ENCODE measurements around the gene PARD3. TPM values are rescaled to one million over a fixed set of nuclear protein-coding genes. Genes with fewer than 3 reads are reported as not detected.

Gene PARD3
- total RNA-seq, 1 donor, result 42.1 TPM

DNA sequence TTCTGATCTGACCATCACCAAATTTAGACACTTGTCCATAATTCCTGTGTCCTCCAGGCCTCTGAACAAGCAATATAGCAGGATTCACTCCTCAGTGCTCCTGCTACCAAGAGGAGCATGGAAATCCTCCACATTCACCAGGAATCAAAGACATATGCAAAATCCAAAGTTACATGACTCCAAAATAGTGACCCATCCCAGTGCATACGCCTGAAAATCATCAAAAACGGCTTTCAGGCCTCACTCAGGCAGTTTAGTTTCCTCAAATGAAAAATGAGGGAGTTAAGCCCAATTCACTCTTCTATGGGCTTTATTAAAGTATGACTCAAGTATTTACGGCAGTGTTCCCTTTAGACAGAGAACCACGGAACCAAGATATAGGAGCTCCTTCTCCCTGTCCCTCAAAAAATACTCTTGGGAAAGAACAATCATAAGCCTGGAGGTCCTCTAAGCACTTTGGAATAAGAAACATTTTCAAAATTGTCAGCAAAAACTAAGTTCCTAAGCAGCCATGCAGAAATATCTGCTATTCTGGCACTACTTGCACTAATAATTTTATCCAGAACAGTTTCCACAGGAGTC, 240.7 kb downstream of the PARD3 start:
- H3K4me3 ChIP-seq (ENCODE audit: low read depth, low read length), result no peak overlapping the region
- TF ChIP-seq, protein P1, sequence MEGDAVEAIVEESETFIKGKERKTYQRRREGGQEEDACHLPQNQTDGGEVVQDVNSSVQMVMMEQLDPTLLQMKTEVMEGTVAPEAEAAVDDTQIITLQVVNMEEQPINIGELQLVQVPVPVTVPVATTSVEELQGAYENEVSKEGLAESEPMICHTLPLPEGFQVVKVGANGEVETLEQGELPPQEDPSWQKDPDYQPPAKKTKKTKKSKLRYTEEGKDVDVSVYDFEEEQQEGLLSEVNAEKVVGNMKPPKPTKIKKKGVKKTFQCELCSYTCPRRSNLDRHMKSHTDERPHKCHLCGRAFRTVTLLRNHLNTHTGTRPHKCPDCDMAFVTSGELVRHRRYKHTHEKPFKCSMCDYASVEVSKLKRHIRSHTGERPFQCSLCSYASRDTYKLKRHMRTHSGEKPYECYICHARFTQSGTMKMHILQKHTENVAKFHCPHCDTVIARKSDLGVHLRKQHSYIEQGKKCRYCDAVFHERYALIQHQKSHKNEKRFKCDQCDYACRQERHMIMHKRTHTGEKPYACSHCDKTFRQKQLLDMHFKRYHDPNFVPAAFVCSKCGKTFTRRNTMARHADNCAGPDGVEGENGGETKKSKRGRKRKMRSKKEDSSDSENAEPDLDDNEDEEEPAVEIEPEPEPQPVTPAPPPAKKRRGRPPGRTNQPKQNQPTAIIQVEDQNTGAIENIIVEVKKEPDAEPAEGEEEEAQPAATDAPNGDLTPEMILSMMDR (IDR thresholded peaks at IDR 0.05; ENCODE audit: insufficient read depth, low read length), result no peak
- peak; percentile 36 for DNase-seq (ENCODE audit: low read depth)

DNA sequence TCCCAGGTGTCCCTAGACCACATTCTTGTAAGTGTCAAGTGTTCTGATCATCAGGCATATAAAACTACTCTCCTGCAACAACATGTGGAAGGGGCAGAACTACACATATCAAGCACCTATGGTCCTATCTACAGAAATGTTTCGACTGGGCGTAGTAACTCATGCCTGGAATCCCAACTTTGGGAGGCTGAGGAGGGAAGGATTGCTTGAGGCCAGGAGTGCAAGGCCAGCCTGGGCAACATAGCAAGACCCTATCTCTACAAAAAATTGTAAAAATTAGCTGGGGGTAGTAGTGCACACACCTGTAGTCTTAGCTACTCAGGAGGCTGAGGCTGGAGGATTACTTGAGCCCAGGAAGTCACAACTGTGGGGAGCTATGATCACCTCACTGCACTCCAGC, 244.2 kb downstream of the PARD3 start:
- no peak for DNase-seq (ENCODE audit: low read depth)
- no peak overlapping the region for H3K4me3 ChIP-seq (ENCODE audit: low read depth, low read length)

DNA sequence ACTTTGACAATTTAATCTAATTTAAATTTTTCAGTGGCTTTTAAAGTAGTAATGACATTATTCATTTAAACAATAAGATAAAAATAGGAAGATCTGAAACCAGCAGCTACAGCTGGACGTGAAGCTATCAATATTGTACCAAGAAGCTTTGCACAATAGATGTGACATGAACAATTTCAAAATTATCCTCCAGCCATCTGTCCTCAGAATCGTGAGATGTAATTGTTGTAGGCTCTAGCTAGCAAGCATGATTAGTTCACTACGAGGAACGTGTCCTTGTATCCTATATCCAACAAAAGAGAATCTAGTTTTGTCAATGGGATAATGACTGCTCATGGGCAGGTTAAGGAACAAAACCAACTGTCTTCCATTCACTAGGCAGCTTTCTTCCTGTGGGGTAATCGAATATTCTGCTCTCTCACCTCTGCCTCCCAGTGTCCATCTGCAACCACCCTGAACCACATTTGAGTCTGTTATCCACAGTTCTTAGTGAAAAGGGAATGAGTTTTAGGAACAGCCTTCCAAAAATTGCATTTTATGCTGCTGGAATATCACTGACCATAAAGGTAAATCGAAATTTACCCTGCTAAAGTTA, 247.3 kb downstream of the PARD3 start:
- TF ChIP-seq, protein P1 (IDR thresholded peaks at IDR 0.05; ENCODE audit: insufficient read depth, low read length), result no peak
- DNase-seq (ENCODE audit: low read depth), result no peak
- H3K4me3 ChIP-seq (ENCODE audit: low read depth, low read length), result no peak overlapping the region

More for the DNA sequence above, 244.2 kb downstream of the PARD3 start:
- TF ChIP-seq, protein P1 (IDR thresholded peaks at IDR 0.05; ENCODE audit: insufficient read depth, low read length), result no peak

DNA sequence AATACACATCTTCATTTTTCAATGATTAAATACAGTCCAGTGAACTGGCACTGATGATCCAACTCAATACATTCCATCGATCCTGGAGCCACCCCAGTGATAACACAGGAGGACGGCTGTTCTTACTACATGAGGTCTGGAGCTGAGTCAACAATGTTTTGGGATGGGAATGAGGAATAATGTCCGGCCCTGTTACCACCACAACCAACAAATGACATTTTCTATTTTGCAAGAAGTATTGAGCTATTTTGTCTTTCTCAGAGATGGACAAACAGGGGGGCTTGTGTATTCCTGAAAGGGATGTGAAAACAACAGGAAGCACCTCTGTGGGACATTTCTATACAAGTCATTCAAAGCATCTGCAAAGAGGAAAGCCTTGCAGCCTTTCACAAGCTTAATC, 249.2 kb downstream of the PARD3 start:
- TF ChIP-seq, protein P1 (IDR thresholded peaks at IDR 0.05; ENCODE audit: insufficient read depth, low read length), result no peak
- peak; percentile 68 for DNase-seq (ENCODE audit: low read depth)
- no peak overlapping the region for H3K4me3 ChIP-seq (ENCODE audit: low read depth, low read length)

DNA sequence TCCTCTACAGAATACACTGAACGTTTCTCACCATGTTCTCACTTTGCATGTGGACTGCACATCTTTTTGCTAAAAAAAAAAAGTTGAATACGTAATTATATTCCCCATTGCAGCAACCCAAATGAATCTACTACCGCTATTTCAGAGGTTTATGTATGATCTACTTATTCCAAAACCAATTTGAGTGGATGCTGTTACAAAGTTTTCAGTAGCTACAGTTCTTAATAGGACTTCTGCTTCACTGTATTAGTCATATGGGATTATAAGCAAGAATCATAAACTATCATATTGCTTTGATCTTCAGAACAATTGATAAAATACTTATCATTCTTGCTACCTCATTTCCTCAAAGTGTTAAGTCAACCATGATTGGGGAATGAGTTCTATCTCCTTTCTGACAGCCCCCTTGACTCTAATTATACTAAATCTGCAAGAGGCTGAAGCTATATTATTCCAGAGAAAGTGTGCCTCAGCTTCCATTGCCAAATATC, 257.0 kb downstream of the PARD3 start:
- no peak overlapping the region for H3K4me3 ChIP-seq (ENCODE audit: low read depth, low read length)
- TF ChIP-seq, protein P1 (IDR thresholded peaks at IDR 0.05; ENCODE audit: insufficient read depth, low read length), result no peak
- no peak for DNase-seq (ENCODE audit: low read depth)

DNA sequence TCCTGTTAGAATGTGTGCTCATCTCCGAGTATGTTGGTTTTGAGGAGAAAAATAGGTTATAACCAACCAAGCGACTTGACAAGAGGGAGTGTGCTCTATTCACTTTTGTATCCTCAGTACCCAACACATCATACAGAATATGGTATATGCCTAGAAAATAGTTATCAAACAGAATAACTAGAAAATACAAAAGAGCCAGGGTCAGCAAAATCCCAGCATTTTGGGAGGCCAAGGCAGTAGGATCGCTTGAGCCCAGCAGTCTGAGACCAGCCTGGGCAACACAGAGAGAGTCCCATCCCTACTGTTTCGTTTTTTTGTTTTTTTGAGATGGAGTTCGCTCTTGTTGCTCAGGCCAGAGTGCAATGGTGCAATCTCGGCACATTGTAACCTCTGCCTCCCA, 257.9 kb downstream of the PARD3 start:
- DNase-seq (ENCODE audit: low read depth), result no peak
- TF ChIP-seq, protein P1 (IDR thresholded peaks at IDR 0.05; ENCODE audit: insufficient read depth, low read length), result no peak
- no peak overlapping the region for H3K4me3 ChIP-seq (ENCODE audit: low read depth, low read length)
